ENCODE results near the gene NUTF2. TPM values are rescaled to one million over a fixed set of nuclear protein-coding genes. Genes with fewer than 3 reads are reported as not detected.
A peak's percentile ranks its signal among the peaks of the same experiment; 100 is the strongest.

Gene NUTF2
- polyA plus RNA-seq (2013): 401 and 408 TPM in 2 replicates

GRCh38 chr16:67846320-67847063 lies at the start of gene NUTF2:
NUTF2 (plus strand) TSS chr16:67846933; CDS start chr16:67865131, 18,198 bp downstream.
- Histone ChIP-seq H3K9me3 (ENCODE audit: insufficient read depth, low read depth, low read length) (no peaks in the 10 kb centered on the region), H2BK12ac (ENCODE audit: low read length) (peak within 1 kb of the TSS; percentile 42), H3K14ac (ENCODE audit: low read length) (peak within 1 kb of the TSS; percentile 96), H2AFZ (ENCODE audit: insufficient read depth, low read length, poor library complexity) (peak within 1 kb of the TSS; percentile 79), H3K18ac (ENCODE audit: low read length) (peak within 1 kb of the TSS; percentile 96), H3K9ac (ENCODE audit: low read length) (peak within 1 kb of the TSS; percentile 99), H2BK5ac (ENCODE audit: low read depth, low read length, poor library complexity) (peak within 1 kb of the TSS; percentile 95), H2AK5ac (ENCODE audit: low read length) (peak within 1 kb of the TSS; percentile 94), H3K79me1 (ENCODE audit: low read length) (peaks cover 18% of the 10 kb centered on the region), H3K27ac (ENCODE audit: low read depth, low read length) (peak within 1 kb of the TSS; percentile 93), H4K12ac (ENCODE audit: low read depth, low read length) (peak within 1 kb of the TSS; percentile 92), H3K4me1 (ENCODE audit: control insufficient read depth in 1 of 2, insufficient read depth in 2 of 2, low read length in 2 of 2) (peaks cover 22% of the 10 kb centered on the region in 2 experiments), H2BK120ac (ENCODE audit: insufficient read depth, low read length, poor library complexity) (peak within 1 kb of the TSS; percentile 87), H3K4ac (ENCODE audit: low read depth, low read length) (peak within 1 kb of the TSS; percentile 93), H3K36me3 (ENCODE audit: control insufficient read depth in 1 of 2, insufficient read depth in 2 of 2, low read length in 2 of 2) (peaks cover 6 to 20% of the 10 kb centered on the region in 2 experiments), H3K27me3 (ENCODE audit: insufficient read depth, low read length) (no peaks in the 10 kb centered on the region), H3K79me2 (ENCODE audit: control insufficient read depth, insufficient read depth, low read length, poor library complexity) (peaks cover 27% of the 10 kb centered on the region), H3K23ac (ENCODE audit: low read length) (no peak within 1 kb of the TSS), H3K4me2 (ENCODE audit: low read length) (peak within 1 kb of the TSS; percentile 86), H4K91ac (ENCODE audit: low read depth, low read length) (peak within 1 kb of the TSS; percentile 97), H4K8ac (ENCODE audit: low read depth, low read length) (peak within 1 kb of the TSS; percentile 98), H3K4me3 (ENCODE audit: low read depth, low read length) (peak within 1 kb of the TSS; percentile 95)
- DNase-seq: peak; percentile 95 to 97
- no CpG with 5 or more reads among the region's 57 CpGs for WGBS (ENCODE audit: extremely low coverage, insufficient coverage, insufficient read length)

- H3K4ac ChIP-seq (ENCODE audit: low read depth, low read length): peak overlapping the region; percentile 31
- peak overlapping the region; percentile 7 for H3K9ac ChIP-seq (ENCODE audit: low read length)
- no peak overlapping the region for H2BK5ac ChIP-seq (ENCODE audit: low read depth, low read length, poor library complexity)
- H3K79me2 ChIP-seq (ENCODE audit: control insufficient read depth, insufficient read depth, low read length, poor library complexity): no peaks in the 10 kb centered on the region
- no peak overlapping the region for H3K18ac ChIP-seq (ENCODE audit: low read length)
- H2AFZ ChIP-seq (ENCODE audit: insufficient read depth, low read length, poor library complexity): no peak overlapping the region
- no peak overlapping the region for H3K23ac ChIP-seq (ENCODE audit: low read length)
- H3K27ac ChIP-seq (ENCODE audit: low read depth, low read length): no peak overlapping the region
- no peak overlapping the region for H3K4me3 ChIP-seq (ENCODE audit: low read depth, low read length)
- H3K27me3 ChIP-seq (ENCODE audit: insufficient read depth, low read length): no peaks in the 10 kb centered on the region
- no peak overlapping the region for H3K4me2 ChIP-seq (ENCODE audit: low read length)
- no CpG with 5 or more reads among the region's 7 CpGs for WGBS (ENCODE audit: extremely low coverage, insufficient coverage, insufficient read length)
- H3K36me3 ChIP-seq (ENCODE audit: control insufficient read depth in 1 of 2, insufficient read depth in 2 of 2, low read length in 2 of 2): peaks cover 15 to 34% of the 10 kb centered on the region in 2 experiments
- H4K91ac ChIP-seq (ENCODE audit: low read depth, low read length): no peak overlapping the region
- no peak overlapping the region for H4K8ac ChIP-seq (ENCODE audit: low read depth, low read length)
- H2BK120ac ChIP-seq (ENCODE audit: insufficient read depth, low read length, poor library complexity): no peak overlapping the region
- no peak overlapping the region for H2BK12ac ChIP-seq (ENCODE audit: low read length)
- H2AK5ac ChIP-seq (ENCODE audit: low read length): no peak overlapping the region
- peaks cover 4% of the 10 kb centered on the region in 2 experiments for H3K4me1 ChIP-seq (ENCODE audit: control insufficient read depth in 1 of 2, insufficient read depth in 2 of 2, low read length in 2 of 2)
- no peaks in the 10 kb centered on the region for H3K79me1 ChIP-seq (ENCODE audit: low read length)
- H3K9me3 ChIP-seq (ENCODE audit: insufficient read depth, low read depth, low read length): peaks cover 2% of the 10 kb centered on the region
- no peak for DNase-seq
- H3K14ac ChIP-seq (ENCODE audit: low read length): no peak overlapping the region
- H4K12ac ChIP-seq (ENCODE audit: low read depth, low read length): no peak overlapping the region
These were observed 46.3 kb upstream of the NUTF2 start for GRCh38 chr16:67800338-67800926.

- Histone ChIP-seq H3K9ac (ENCODE audit: low read length) (no peak overlapping the region), H2AFZ (ENCODE audit: insufficient read depth, low read length, poor library complexity) (no peak overlapping the region), H2BK12ac (ENCODE audit: low read length) (no peak overlapping the region), H3K23ac (ENCODE audit: low read length) (peak overlapping the region; percentile 67), H3K4me3 (ENCODE audit: low read depth, low read length) (no peak overlapping the region), H3K4me2 (ENCODE audit: low read length) (no peak overlapping the region), H3K9me3 (ENCODE audit: insufficient read depth, low read depth, low read length) (peaks cover 2% of the 10 kb centered on the region), H4K91ac (ENCODE audit: low read depth, low read length) (no peak overlapping the region), H3K36me3 (ENCODE audit: control insufficient read depth in 1 of 2, insufficient read depth in 2 of 2, low read length in 2 of 2) (peaks cover 15 to 34% of the 10 kb centered on the region in 2 experiments), H4K8ac (ENCODE audit: low read depth, low read length) (no peak overlapping the region), H3K79me2 (ENCODE audit: control insufficient read depth, insufficient read depth, low read length, poor library complexity) (peaks cover 6% of the 10 kb centered on the region), H3K79me1 (ENCODE audit: low read length) (peaks cover 7% of the 10 kb centered on the region), H2AK5ac (ENCODE audit: low read length) (no peak overlapping the region), H4K12ac (ENCODE audit: low read depth, low read length) (no peak overlapping the region), H3K14ac (ENCODE audit: low read length) (no peak overlapping the region), H3K18ac (ENCODE audit: low read length) (no peak overlapping the region), H2BK5ac (ENCODE audit: low read depth, low read length, poor library complexity) (no peak overlapping the region), H3K27ac (ENCODE audit: low read depth, low read length) (no peak overlapping the region), H3K4ac (ENCODE audit: low read depth, low read length) (no peak overlapping the region), H2BK120ac (ENCODE audit: insufficient read depth, low read length, poor library complexity) (no peak overlapping the region), H3K27me3 (ENCODE audit: insufficient read depth, low read length) (no peaks in the 10 kb centered on the region), H3K4me1 (ENCODE audit: control insufficient read depth in 1 of 2, insufficient read depth in 2 of 2, low read length in 2 of 2) (peaks cover 7% of the 10 kb centered on the region in 2 experiments)
- DNase-seq: no peak
- no CpG with 5 or more reads among the region's 1 CpG for WGBS (ENCODE audit: extremely low coverage, insufficient coverage, insufficient read length)
These were observed 45.5 kb upstream of the NUTF2 start for GRCh38 chr16:67801241-67801640.

- DNase-seq: no peak
- Histone ChIP-seq H3K9ac (ENCODE audit: low read length) (no peak overlapping the region), H3K79me2 (ENCODE audit: control insufficient read depth, insufficient read depth, low read length, poor library complexity) (peaks cover 7% of the 10 kb centered on the region), H2BK12ac (ENCODE audit: low read length) (no peak overlapping the region), H3K27me3 (ENCODE audit: insufficient read depth, low read length) (no peaks in the 10 kb centered on the region), H3K4me2 (ENCODE audit: low read length) (no peak overlapping the region), H3K4me3 (ENCODE audit: low read depth, low read length) (no peak overlapping the region), H3K4ac (ENCODE audit: low read depth, low read length) (no peak overlapping the region), H4K91ac (ENCODE audit: low read depth, low read length) (no peak overlapping the region), H3K18ac (ENCODE audit: low read length) (no peak overlapping the region), H3K27ac (ENCODE audit: low read depth, low read length) (no peak overlapping the region), H2BK5ac (ENCODE audit: low read depth, low read length, poor library complexity) (no peak overlapping the region), H3K4me1 (ENCODE audit: control insufficient read depth in 1 of 2, insufficient read depth in 2 of 2, low read length in 2 of 2) (peaks cover 7% of the 10 kb centered on the region in 2 experiments), H2BK120ac (ENCODE audit: insufficient read depth, low read length, poor library complexity) (no peak overlapping the region), H3K36me3 (ENCODE audit: control insufficient read depth in 1 of 2, insufficient read depth in 2 of 2, low read length in 2 of 2) (peaks cover 15 to 34% of the 10 kb centered on the region in 2 experiments), H2AK5ac (ENCODE audit: low read length) (no peak overlapping the region), H2AFZ (ENCODE audit: insufficient read depth, low read length, poor library complexity) (no peak overlapping the region), H3K23ac (ENCODE audit: low read length) (no peak overlapping the region), H3K79me1 (ENCODE audit: low read length) (peaks cover 10% of the 10 kb centered on the region), H4K8ac (ENCODE audit: low read depth, low read length) (no peak overlapping the region), H3K9me3 (ENCODE audit: insufficient read depth, low read depth, low read length) (peaks cover 2% of the 10 kb centered on the region), H3K14ac (ENCODE audit: low read length) (no peak overlapping the region), H4K12ac (ENCODE audit: low read depth, low read length) (no peak overlapping the region)
- WGBS (ENCODE audit: extremely low coverage, insufficient coverage, insufficient read length): no CpG with 5 or more reads among the region's 2 CpGs
These were observed 44.9 kb upstream of the NUTF2 start for GRCh38 chr16:67801883-67802282.
